Measurements from ENCODE around the gene NPAS2.

GRCh38 chr2:100968146-100969145 is 148.5 kb downstream of the NPAS2 start:
- no peak for TF ChIP-seq CTCF (IDR thresholded peaks at IDR 0.05)
- no peak for TF ChIP-seq POLR2AphosphoS5 (IDR thresholded peaks at IDR 0.05)
- TF ChIP-seq EP300 (IDR thresholded peaks at IDR 0.05): no peak

Data from upper lobe of left lung (tissue), 4 donors.